ENCODE data around the gene NPC1L1. TPM values are rescaled to one million over a fixed set of nuclear protein-coding genes. Genes with fewer than 3 reads are reported as not detected.

NPC1L1 gene
- total RNA-seq, 2 experiments from 2014 or later, result not detected

GRCh38 chr7:44533301-44534055, 7.7 kb downstream of the NPC1L1 start:
- no peak for DNase-seq
- Mint-ChIP-seq H3K4me3 (no peak overlapping the region), H3K4me1 (no peaks in the 10 kb centered on the region), H3K36me3 (no peaks in the 10 kb centered on the region), H3K27ac (no peak overlapping the region), H3K27me3 (no peaks in the 10 kb centered on the region), H3K9me3 (peaks cover 2% of the 10 kb centered on the region)

- Mint-ChIP-seq H3K27ac (no peak overlapping the region), H3K27me3 (no peaks in the 10 kb centered on the region), H3K4me3 (no peak overlapping the region), H3K36me3 (peaks cover 1% of the 10 kb centered on the region), H3K9me3 (peaks cover 5% of the 10 kb centered on the region), H3K4me1 (no peaks in the 10 kb centered on the region)
- no peak for DNase-seq
Observed at GRCh38 chr7:44531421-44532380, 9.4 kb downstream of the NPC1L1 start.

- Mint-ChIP-seq H3K36me3 (peaks cover 2% of the 10 kb centered on the region), H3K4me1 (no peaks in the 10 kb centered on the region), H3K4me3 (no peak overlapping the region), H3K27ac (no peak overlapping the region), H3K9me3 (peaks cover 6% of the 10 kb centered on the region), H3K27me3 (no peaks in the 10 kb centered on the region)
- DNase-seq, result no peak
Observed at GRCh38 chr7:44530990-44531389, 10.1 kb downstream of the NPC1L1 start.

- DNase-seq, result no peak
- no peak overlapping the region for H3K4me3 Mint-ChIP-seq
- no peaks in the 10 kb centered on the region for H3K27me3 Mint-ChIP-seq
- H3K9me3 Mint-ChIP-seq, result peaks cover 19% of the 10 kb centered on the region
- H3K27ac Mint-ChIP-seq, result no peak overlapping the region
- peaks cover 6% of the 10 kb centered on the region for H3K36me3 Mint-ChIP-seq
- H3K4me1 Mint-ChIP-seq, result no peaks in the 10 kb centered on the region
Observed at GRCh38 chr7:44524811-44525388, 16.2 kb downstream of the NPC1L1 start.

- no peaks in the 10 kb centered on the region for H3K4me1 Mint-ChIP-seq
- peaks cover 16% of the 10 kb centered on the region for H3K9me3 Mint-ChIP-seq
- H3K27ac Mint-ChIP-seq, result no peak overlapping the region
- DNase-seq, result no peak
- peaks cover 6% of the 10 kb centered on the region for H3K36me3 Mint-ChIP-seq
- no peaks in the 10 kb centered on the region for H3K27me3 Mint-ChIP-seq
- H3K4me3 Mint-ChIP-seq, result no peak overlapping the region
Observed at GRCh38 chr7:44522315-44522714, 18.8 kb downstream of the NPC1L1 start.

- Mint-ChIP-seq H3K4me1 (no peaks in the 10 kb centered on the region), H3K9me3 (peaks cover 14% of the 10 kb centered on the region), H3K36me3 (peaks cover 5% of the 10 kb centered on the region), H3K27ac (no peak overlapping the region), H3K4me3 (no peak overlapping the region), H3K27me3 (no peaks in the 10 kb centered on the region)
- no peak for DNase-seq
Observed at GRCh38 chr7:44521347-44522095, 19.6 kb downstream of the NPC1L1 start.

GRCh38 chr7:44520574-44520973, 20.6 kb downstream of the NPC1L1 start:
- no peaks in the 10 kb centered on the region for H3K27me3 Mint-ChIP-seq
- no peak overlapping the region for H3K4me3 Mint-ChIP-seq
- no peaks in the 10 kb centered on the region for H3K36me3 Mint-ChIP-seq
- H3K27ac Mint-ChIP-seq, result no peak overlapping the region
- DNase-seq, result no peak
- H3K4me1 Mint-ChIP-seq, result no peaks in the 10 kb centered on the region
- H3K9me3 Mint-ChIP-seq, result peaks cover 10% of the 10 kb centered on the region

- no peaks in the 10 kb centered on the region for H3K27me3 Mint-ChIP-seq
- no peak overlapping the region for H3K4me3 Mint-ChIP-seq
- H3K27ac Mint-ChIP-seq, result no peak overlapping the region
- DNase-seq, result no peak
- no peaks in the 10 kb centered on the region for H3K4me1 Mint-ChIP-seq
- no peaks in the 10 kb centered on the region for H3K36me3 Mint-ChIP-seq
- H3K9me3 Mint-ChIP-seq, result peaks cover 5% of the 10 kb centered on the region
Observed at GRCh38 chr7:44519546-44519945, 21.6 kb downstream of the NPC1L1 start.

GRCh38 chr7:44518761-44519160, 22.4 kb downstream of the NPC1L1 start:
- Mint-ChIP-seq H3K27me3 (no peaks in the 10 kb centered on the region), H3K4me1 (no peaks in the 10 kb centered on the region), H3K4me3 (no peak overlapping the region), H3K27ac (no peak overlapping the region), H3K36me3 (no peaks in the 10 kb centered on the region), H3K9me3 (peaks cover under 1% of the 10 kb centered on the region)
- DNase-seq, result no peak

- H3K4me3 Mint-ChIP-seq, result no peak overlapping the region
- H3K27ac Mint-ChIP-seq, result no peak overlapping the region
- no peak for DNase-seq
- H3K27me3 Mint-ChIP-seq, result no peaks in the 10 kb centered on the region
- H3K9me3 Mint-ChIP-seq, result no peaks in the 10 kb centered on the region
- no peaks in the 10 kb centered on the region for H3K4me1 Mint-ChIP-seq
- H3K36me3 Mint-ChIP-seq, result no peaks in the 10 kb centered on the region
Observed at GRCh38 chr7:44517175-44517574, 24.0 kb downstream of the NPC1L1 start.

- no peak for DNase-seq
- no peaks in the 10 kb centered on the region for H3K27me3 Mint-ChIP-seq
- H3K4me1 Mint-ChIP-seq, result no peaks in the 10 kb centered on the region
- no peak overlapping the region for H3K27ac Mint-ChIP-seq
- H3K36me3 Mint-ChIP-seq, result no peaks in the 10 kb centered on the region
- H3K4me3 Mint-ChIP-seq, result no peak overlapping the region
- no peaks in the 10 kb centered on the region for H3K9me3 Mint-ChIP-seq
Observed at GRCh38 chr7:44515590-44516268, 25.4 kb downstream of the NPC1L1 start.

- Mint-ChIP-seq H3K4me1 (peaks cover 10% of the 10 kb centered on the region), H3K27ac (no peak overlapping the region), H3K36me3 (peaks cover 4% of the 10 kb centered on the region), H3K9me3 (peaks cover 8% of the 10 kb centered on the region), H3K4me3 (no peak overlapping the region), H3K27me3 (no peaks in the 10 kb centered on the region)
- DNase-seq, result no peak
Observed at GRCh38 chr7:44512736-44513135, 28.4 kb downstream of the NPC1L1 start.

- DNase-seq, result no peak
- Mint-ChIP-seq H3K27ac (no peak overlapping the region), H3K4me3 (no peak overlapping the region), H3K27me3 (no peaks in the 10 kb centered on the region), H3K4me1 (peaks cover 10% of the 10 kb centered on the region), H3K36me3 (peaks cover 4% of the 10 kb centered on the region), H3K9me3 (peaks cover 11% of the 10 kb centered on the region)
Observed at GRCh38 chr7:44511863-44512468, 29.2 kb downstream of the NPC1L1 start.

GRCh38 chr7:44511236-44511635, 29.9 kb downstream of the NPC1L1 start:
- no peak for DNase-seq
- peaks cover 8% of the 10 kb centered on the region for H3K36me3 Mint-ChIP-seq
- no peak overlapping the region for H3K27ac Mint-ChIP-seq
- peaks cover 13% of the 10 kb centered on the region for H3K9me3 Mint-ChIP-seq
- no peak overlapping the region for H3K4me3 Mint-ChIP-seq
- H3K4me1 Mint-ChIP-seq, result peaks cover 10% of the 10 kb centered on the region
- no peaks in the 10 kb centered on the region for H3K27me3 Mint-ChIP-seq
